ENCODE data around the gene SLC22A16. TPM values are rescaled to one million over a fixed set of nuclear protein-coding genes. Genes with fewer than 3 reads are reported as not detected.

SLC22A16 gene
- polyA plus RNA-seq, 1 donor (not counting 4 experiments of a cell fraction or from before 2014, with no cell fraction given), result not detected

- Histone ChIP-seq H3K36me3 (ENCODE audit: control insufficient read depth in 2 of 2, extremely low read depth in 1 of 2, insufficient read depth in 2 of 2, low read length in 2 of 2) (no peaks in the 10 kb centered on the region), H3K9me1 (ENCODE audit: control insufficient read depth, extremely low read depth, insufficient read depth, low read length) (no peaks in the 10 kb centered on the region), H3K27me3 (ENCODE audit: control insufficient read depth, extremely low read depth, insufficient read depth, low read length) (no peaks in the 10 kb centered on the region), H2AFZ (ENCODE audit: control insufficient read depth, low read length) (no peak overlapping the region), H3K79me2 (ENCODE audit: control insufficient read depth, insufficient read depth, low read length) (no peaks in the 10 kb centered on the region), H3K9ac (ENCODE audit: control insufficient read depth, extremely low read depth, insufficient read depth, low read length) (no peak overlapping the region), H3K4me3 (ENCODE audit: control insufficient read depth in 2 of 3, extremely low read depth in 1 of 3, insufficient read depth in 2 of 3, low read depth in 1 of 3, low read length in 3 of 3) (no peak overlapping the region), H3K27ac (ENCODE audit: control insufficient read depth, insufficient read depth, low read length) (no peak overlapping the region), H3K4me2 (ENCODE audit: control insufficient read depth, extremely low read depth, insufficient read depth, low read depth, low read length) (no peak overlapping the region), H3K9me3 (ENCODE audit: control insufficient read depth, low read depth, low read length) (no peaks in the 10 kb centered on the region), H4K20me1 (ENCODE audit: control insufficient read depth, extremely low read depth, insufficient read depth, low read length) (no peaks in the 10 kb centered on the region), H3K4me1 (ENCODE audit: control insufficient read depth, extremely low read depth, insufficient read depth, low read length) (peaks cover 8% of the 10 kb centered on the region)
- dilution Hi-C loops (cut with MboI; ENCODE audit: extremely low pct_ligation_motif_present, low sequenced_read_pairs), result no loop called here
- no peak for DNase-seq (ENCODE audit: low read depth, low spot score)
- TF ChIP-seq CTCF (optimal IDR thresholded peaks at IDR 0.05 in 1 of 3, IDR thresholded peaks at IDR 0.05 in 1 of 3, conservative IDR thresholded peaks at IDR 0.05 in 1 of 3; ENCODE audit: extremely low read depth in 1 of 3, insufficient read depth in 2 of 3, low read length in 3 of 3), result no peak
- no peak for TF ChIP-seq EZH2 (IDR thresholded peaks at IDR 0.05; ENCODE audit: low read length)
- no peak for FAIRE-seq
These were observed 46.0 kb upstream of the SLC22A16 start for GRCh38 chr6:110522427-110522826.

- Histone ChIP-seq H3K4me3 (ENCODE audit: control insufficient read depth in 2 of 3, extremely low read depth in 1 of 3, insufficient read depth in 2 of 3, low read depth in 1 of 3, low read length in 3 of 3) (no peak overlapping the region), H4K20me1 (ENCODE audit: control insufficient read depth, extremely low read depth, insufficient read depth, low read length) (no peaks in the 10 kb centered on the region), H2AFZ (ENCODE audit: control insufficient read depth, low read length) (no peak overlapping the region), H3K4me1 (ENCODE audit: control insufficient read depth, extremely low read depth, insufficient read depth, low read length) (peaks cover 9% of the 10 kb centered on the region), H3K4me2 (ENCODE audit: control insufficient read depth, extremely low read depth, insufficient read depth, low read depth, low read length) (no peak overlapping the region), H3K27me3 (ENCODE audit: control insufficient read depth, extremely low read depth, insufficient read depth, low read length) (no peaks in the 10 kb centered on the region), H3K27ac (ENCODE audit: control insufficient read depth, insufficient read depth, low read length) (no peak overlapping the region), H3K9ac (ENCODE audit: control insufficient read depth, extremely low read depth, insufficient read depth, low read length) (no peak overlapping the region), H3K36me3 (ENCODE audit: control insufficient read depth in 2 of 2, extremely low read depth in 1 of 2, insufficient read depth in 2 of 2, low read length in 2 of 2) (no peaks in the 10 kb centered on the region), H3K79me2 (ENCODE audit: control insufficient read depth, insufficient read depth, low read length) (no peaks in the 10 kb centered on the region), H3K9me1 (ENCODE audit: control insufficient read depth, extremely low read depth, insufficient read depth, low read length) (no peaks in the 10 kb centered on the region), H3K9me3 (ENCODE audit: control insufficient read depth, low read depth, low read length) (no peaks in the 10 kb centered on the region)
- FAIRE-seq (no peak), DNase-seq (ENCODE audit: low read depth, low spot score) (no peak)
- TF ChIP-seq CTCF (optimal IDR thresholded peaks at IDR 0.05 in 1 of 3, IDR thresholded peaks at IDR 0.05 in 1 of 3, conservative IDR thresholded peaks at IDR 0.05 in 1 of 3; ENCODE audit: extremely low read depth in 1 of 3, insufficient read depth in 2 of 3, low read length in 3 of 3) (no peak), EZH2 (IDR thresholded peaks at IDR 0.05; ENCODE audit: low read length) (no peak)
- dilution Hi-C loops (cut with MboI; ENCODE audit: extremely low pct_ligation_motif_present, low sequenced_read_pairs), result no loop called here
These were observed 44.7 kb upstream of the SLC22A16 start for GRCh38 chr6:110520992-110521543.
